K562 (cell line): ENCODE results near the gene STK11. TPM values are rescaled to one million over a fixed set of nuclear protein-coding genes. Genes with fewer than 3 reads are reported as not detected.

Source experiments
- ATAC-seq: fragments of 200-7000 bp; cut with Tn5 transposase; 3 replicates; pipeline ENCODE4 v1.9.1; 2020; ENCODE audit warnings: moderate library complexity
- BruUV-seq: library from RNA; stranded (reverse); fragments of 400-500 nt; replicated peaks from 2 replicates; lab custom pipeline; 2021; lab: Mats Ljungman, UMichigan
- CTCF ChIA-PET: fragments of 300-600 bp; formaldehyde crosslinking; extraction: SDS; loops from one replicate; lab custom pipeline; 2021; ENCODE audit warnings: low intra/inter-chr PET ratio; lab: Yijun Ruan, JAX
- POLR2A ChIA-PET: fragments of 300-600, 350-650 bp; sonication (Branson Sonifier 250); formaldehyde crosslinking; extraction: SDS; loops from one replicate; lab custom pipeline; 2021; ENCODE audit warnings: antibody characterized with exemption, inconsistent platforms; lab: Yijun Ruan, JAX
- DNase-seq, 4 experiments: peaks; one replicate each; pipeline versions ENCODE4 v3.0.0 to v3.0.0-alpha.2; 2011 to 2018; ENCODE audit warnings: low spot score in 3 of 4, mixed read lengths in 3 of 4; ENCODE audit errors: extremely low read depth in 1 of 4
- FAIRE-seq: peaks from 2 replicates; lab custom pipeline; 2011; peaks lifted over from hg19 to GRCh38; lab: Jason Lieb, UNC
- H2AFZ ChIP-seq: 2 replicates; pipeline ENCODE4 v1.6.0; 2011; ENCODE audit warnings: low read depth, low read length, control low read depth, inconsistent platforms
- H3K27ac ChIP-seq: fragments of 200-600 bp; 3 replicates; pipeline ENCODE4 v1.8.0; 2011; ENCODE audit warnings: low read depth, mild to moderate bottlenecking, control low read depth, inconsistent platforms, low read length, moderate library complexity, mixed read lengths; ENCODE audit errors: extremely low read depth
- H3K27me3 ChIP-seq, 2 experiments: fragments of 300-600 bp in 1 of 2; 2 replicates in 1 of 2; 3 replicates in 1 of 2; pipeline versions ENCODE4 v1.6.0 to v1.8.0; 2011; ENCODE audit warnings: inconsistent platforms in 2 of 2, low read length in 2 of 2, mild to moderate bottlenecking in 1 of 2, mixed read lengths in 1 of 2, moderate library complexity in 1 of 2; ENCODE audit not compliant: control insufficient read depth in 2 of 2, insufficient read depth in 2 of 2
- H3K36me3 ChIP-seq: fragments of 300-600 bp; 3 replicates; pipeline ENCODE4 v1.8.0; 2011; ENCODE audit warnings: mild to moderate bottlenecking, low read length, inconsistent platforms; ENCODE audit not compliant: control insufficient read depth, insufficient read depth
- H3K4me1 ChIP-seq, 2 experiments: fragments of 200-600 bp in 1 of 2; replicated peaks in 1 of 2; 2 replicates in 1 of 2; 3 replicates in 1 of 2; pipeline versions ENCODE4 v1.5.1 to v1.8.0; 2011; ENCODE audit warnings: inconsistent platforms in 2 of 2, low read length in 2 of 2, mild to moderate bottlenecking in 1 of 2, mixed read lengths in 1 of 2, moderate library complexity in 1 of 2; ENCODE audit not compliant: control insufficient read depth in 2 of 2, insufficient read depth in 2 of 2
- H3K4me2 ChIP-seq: 2 replicates; pipeline ENCODE4 v1.6.1; 2011; ENCODE audit warnings: low read length, control low read depth, inconsistent platforms, mixed read lengths; ENCODE audit not compliant: insufficient read depth
- H3K4me3 ChIP-seq: fragments of 200-600 bp; sonication (generic), shearing (Covaris generic); 2 replicates; pipeline ENCODE4 v1.5.1; 2016; ENCODE audit warnings: control low read depth, inconsistent platforms
- H3K79me2 ChIP-seq: fragments of 200-600 bp; 3 replicates; pipeline ENCODE4 v1.8.0; 2011; ENCODE audit warnings: low read length, inconsistent platforms; ENCODE audit not compliant: control insufficient read depth, insufficient read depth
- H3K9ac ChIP-seq, 2 experiments: 2 replicates each; pipeline versions ENCODE4 v1.6.0 to v1.6.1; 2011; ENCODE audit warnings: low read depth in 2 of 2, low read length in 2 of 2, control low read depth in 1 of 2, inconsistent platforms in 1 of 2, mild to moderate bottlenecking in 1 of 2, mixed read lengths in 1 of 2; ENCODE audit not compliant: insufficient read depth in 1 of 2
- H3K9me1 ChIP-seq: one replicate; pipeline ENCODE4 v1.6.0; 2011; ENCODE audit warnings: inconsistent platforms, mild to moderate bottlenecking, low read length, moderate library complexity; ENCODE audit not compliant: control insufficient read depth, insufficient read depth
- H3K9me3 ChIP-seq: replicated peaks from 2 replicates; pipeline ENCODE4 v1.5.1; 2011; ENCODE audit warnings: low read depth, low read length, inconsistent platforms; ENCODE audit not compliant: control insufficient read depth, insufficient read depth
- H4K20me1 ChIP-seq: replicated peaks from 2 replicates; pipeline ENCODE4 v1.6.1; 2011; ENCODE audit warnings: low read length, inconsistent platforms, mixed read lengths; ENCODE audit not compliant: control insufficient read depth, insufficient read depth
- CBFA2T2 ChIP-seq: fragments of 450-650 bp; conservative IDR thresholded peaks from 2 replicates; pipeline ENCODE4 v1.6.1; 2017; ENCODE audit warnings: mild to moderate bottlenecking
- CBFA2T3 ChIP-seq: fragments of 450-650 bp; IDR thresholded peaks from 2 replicates; pipeline ENCODE4 v1.6.1; 2017
- CEBPZ ChIP-seq: fragments of 150-350 bp; IDR thresholded peaks from 2 replicates; pipeline ENCODE4 v1.6.1; 2014; ENCODE audit warnings: low read depth, mild to moderate bottlenecking, low read length, borderline replicate concordance
- CREM ChIP-seq: IDR thresholded peaks from 2 replicates; pipeline ENCODE4 v1.6.1; 2014; ENCODE audit warnings: antibody characterized with exemption, low read depth
- FOXJ3 ChIP-seq: sonication (generic); formaldehyde crosslinking; IDR thresholded peaks from 2 replicates; pipeline ENCODE4 v1.4.0; 2020; ENCODE audit warnings: mild to moderate bottlenecking, missing genetic modification reagents
- FOXM1 ChIP-seq, 2 experiments: fragments of 450-650 bp in 1 of 2; sonication (generic) in 1 of 2; formaldehyde crosslinking in 1 of 2; IDR thresholded peaks; 2 replicates each; pipeline versions ENCODE4 v1.6.1 to v1.9.0; 2017 to 2022; ENCODE audit warnings: low read depth in 2 of 2, mild to moderate bottlenecking in 2 of 2, missing genetic modification reagents in 1 of 2, moderate library complexity in 1 of 2
- MTA3 ChIP-seq: fragments of 450-650 bp; formaldehyde crosslinking; IDR thresholded peaks from 2 replicates; pipeline ENCODE4 v1.6.1; 2017; ENCODE audit warnings: mild to moderate bottlenecking, borderline replicate concordance
- RAD51 ChIP-seq: fragments of 450-650 bp; IDR thresholded peaks from 2 replicates; pipeline ENCODE4 v1.7.1; 2016; ENCODE audit warnings: low read depth, mild to moderate bottlenecking, borderline replicate concordance
- RCOR1 ChIP-seq, 2 experiments: IDR thresholded peaks; 2 replicates each; pipeline ENCODE4 v1.6.1; 2012; ENCODE audit warnings: low read depth in 2 of 2, low read length in 2 of 2, borderline replicate concordance in 1 of 2, improper control_type of control experiment in 1 of 2
- UBTF ChIP-seq, 2 experiments: IDR thresholded peaks; 2 replicates each; pipeline ENCODE4 v1.6.1; 2012; ENCODE audit warnings: improper control_type of control experiment in 2 of 2, low read depth in 2 of 2, low read length in 2 of 2, borderline replicate concordance in 1 of 2
- USF2 ChIP-seq: sonication (generic); formaldehyde crosslinking; IDR thresholded peaks from 2 replicates; pipeline ENCODE4 v1.5.0; 2020; ENCODE audit warnings: missing genetic modification reagents
- ZNF584 ChIP-seq: fragments of 200-800 bp; sonication (Bioruptor generic); IDR thresholded peaks from 2 replicates; pipeline ENCODE4 v1.6.1; 2016; ENCODE audit warnings: low read depth, mild to moderate bottlenecking, missing genetic modification characterization, missing compliant biosample characterization
- WGBS: fragments of 100-300 bp; shearing (Covaris generic); methylation state at CpG from one replicate; pipeline ENCODE4 v1.1.6; 2016; ENCODE audit warnings: low coverage, mixed read lengths; ENCODE audit not compliant: insufficient coverage; ENCODE audit errors: missing lambda C conversion rate; 5-methylcytosine and 5-hydroxymethylcytosine counted together
- in situ Hi-C: fragments of 300-500 bp; cut with MboI; formaldehyde crosslinking; loops from 4 replicates; pipeline ENCODE4 v1.15.0; 2018; ENCODE audit warnings: inconsistent platforms, mixed read lengths
- intact Hi-C: fragments of 100-400 bp; cut with micrococcal nuclease; formaldehyde crosslinking; loops from 2 replicates; pipeline ENCODE4 v1.14.2; 2022
- polyA plus RNA-seq, 8 experiments: library from polyadenylated mRNA; depleted of rRNA in 4 of 8; stranded (reverse) in 5 of 8; unstranded in 3 of 8; fragments of >200 nt; fragmentation: Nextera tagmentation in 2 of 8; fragmentation: Illumina TruSeq in 1 of 8; extraction: Ambion mirVana in 2 of 8; extraction: Trizol in 1 of 8; gene quantifications; 2 replicates each; pipeline versions ENCODE4 v1.2.1 to v1.2.3, GENCODE V29; 2011 to 2014; ENCODE audit warnings: inconsistent platforms in 1 of 8, missing spikeins in 1 of 8
- total RNA-seq, 7 experiments: library from RNA; depleted of rRNA in 6 of 7; stranded (reverse); fragments of >200 nt in 6 of 7; fragmentation: Illumina TruSeq in 2 of 7; extraction: Trizol in 2 of 7; gene quantifications; 2 replicates each; pipeline versions ENCODE4 v1.2.1 to v1.2.3, GENCODE V29; 2011 to 2021; ENCODE audit warnings: low replicate concordance in 1 of 7

Gene STK11
- total and polyA plus RNA-seq, 9 of the 15 experiments (the other 6 are each of a cell fraction or from before 2014, with no cell fraction given), result 0.15 to 96.5 (median 31.7) TPM

- H2AFZ ChIP-seq, result no peak overlapping the region
- no peaks in the 10 kb centered on the region for H3K27me3 ChIP-seq
- no peak overlapping the region; the same call in 1 of the 2 replicates for H3K4me3 ChIP-seq
- intact Hi-C loops (no loop called here), in situ Hi-C loops (no loop called here)
- WGBS, result 58% methylated on average over 44 of the region's 52 CpGs
- peak overlapping the region in 1 of 2 experiments; percentile 38; a peak in 2 of 4 replicates for H3K9ac ChIP-seq
- ChIA-PET CTCF (no interaction called here), POLR2A (no interaction called here)
- no peaks in the 10 kb centered on the region for H3K9me3 ChIP-seq
- peaks cover 12% of the 10 kb centered on the region for H4K20me1 ChIP-seq
- peaks cover under 1% of the 10 kb centered on the region for H3K9me1 ChIP-seq
- H3K4me1 ChIP-seq, result peaks cover 28 to 87% of the 10 kb centered on the region in 2 experiments
- ATAC-seq, result peak; percentile 58
- no TSS peak for BruUV-seq
- peak; percentile 78 for FAIRE-seq
- DNase-seq, result peak in 2 of 4 experiments; percentile 50 to 79
- peak overlapping the region; percentile 48 for H3K4me2 ChIP-seq
- peaks cover 49% of the 10 kb centered on the region; the same call in 2 of the 3 replicates for H3K36me3 ChIP-seq
- H3K27ac ChIP-seq, result peak overlapping the region; percentile 34; the same call in 2 of the 3 replicates
- H3K79me2 ChIP-seq, result peaks cover 86% of the 10 kb centered on the region
- TF ChIP-seq FOXJ3 (CRISPR knock-in tag) (no peak), CEBPZ (no peak), RAD51 (peak; percentile 96), RCOR1 (IDR thresholded peaks at IDR 0.05; ENCODE audit: borderline replicate concordance in 1 of 2, low read depth in 2 of 2, low read length in 2 of 2) (peak in 1 of 2 experiments; percentile 48; a peak in 1 of 4 replicates), CBFA2T2 (peak; percentile 85), USF2 (peak; percentile 95), MTA3 (0 out of 2 replicates have a peak, but pooled peaks have one; percentile 0), ZNF584 (CRISPR knock-in tag) (no peak), UBTF (IDR thresholded peaks at IDR 0.05; ENCODE audit: borderline replicate concordance in 1 of 2, low read depth in 2 of 2, low read length in 2 of 2) (no peak), FOXM1 (IDR thresholded peaks at IDR 0.05; ENCODE audit: low read depth) (no peak), FOXM1 (CRISPR knock-in tag; IDR thresholded peaks at IDR 0.05; ENCODE audit: low read depth) (0 out of 2 replicates have a peak, but pooled peaks have one; percentile 9), CBFA2T3 (0 out of 2 replicates have a peak, but pooled peaks have one; percentile 3), CREM (peak; percentile 84)
Observed at GRCh38 chr19:1169921-1170885, 35.4 kb upstream of the STK11 start.
